A673 (cell line): ENCODE measurements around the gene MDFI. TPM values are rescaled to one million over a fixed set of nuclear protein-coding genes. Genes with fewer than 3 reads are reported as not detected.

Experiments
- BruUV-seq: library from RNA; stranded (reverse); fragments of 400-500 nt; replicated peaks from 2 replicates; lab custom pipeline; 2021; lab: Mats Ljungman, UMichigan
- CTCF ChIA-PET: fragments of 300-600 bp; sonication (Branson Sonifier 250); formaldehyde crosslinking; loops from one replicate; lab custom pipeline; 2022; ENCODE audit warnings: antibody characterized with exemption; lab: Charles Lee
- POLR2A ChIA-PET: fragments of 300-600 bp; sonication (Branson Sonifier 250); formaldehyde crosslinking; loops from one replicate; lab custom pipeline; 2022; ENCODE audit warnings: antibody characterized with exemption; ENCODE audit not compliant: low non-redundant PET; lab: Charles Lee
- DNase-seq: peaks from one replicate; pipeline ENCODE4 v3.0.0-alpha.2; 2015; ENCODE audit warnings: low spot score
- H3K27ac ChIP-seq: fragments of 200-600 bp; sonication (generic); 2 replicates; pipeline ENCODE4 v1.5.1; 2016; ENCODE audit warnings: mixed run types, low read depth, mild to moderate bottlenecking, mixed read lengths, antibody characterized with exemption, low read length; ENCODE audit not compliant: poor library complexity, severe bottlenecking
- H3K27me3 ChIP-seq: fragments of 200-600 bp; sonication (generic); replicated peaks from 2 replicates; pipeline ENCODE4 v1.6.1; 2017; ENCODE audit warnings: mixed run types, low read depth, mild to moderate bottlenecking, mixed read lengths, antibody characterized with exemption, low read length; ENCODE audit not compliant: insufficient read depth, poor library complexity
- H3K36me3 ChIP-seq: fragments of 200-600 bp; sonication (generic); 2 replicates; pipeline ENCODE4 v1.6.1; 2016; ENCODE audit warnings: mixed run types, mild to moderate bottlenecking, mixed read lengths, antibody characterized with exemption, low read length; ENCODE audit not compliant: insufficient read depth, poor library complexity, severe bottlenecking
- H3K4me1 ChIP-seq: fragments of 200-600 bp; sonication (generic); 2 replicates; pipeline ENCODE4 v1.6.1; 2017; ENCODE audit warnings: mixed run types, mild to moderate bottlenecking, mixed read lengths, antibody characterized with exemption, low read length; ENCODE audit not compliant: insufficient read depth, poor library complexity, severe bottlenecking
- H3K4me3 ChIP-seq: fragments of 200-600 bp; sonication (generic); 2 replicates; pipeline ENCODE4 v1.5.1; 2016; ENCODE audit warnings: low read depth, mixed run types, mild to moderate bottlenecking, mixed read lengths, low read length; ENCODE audit not compliant: poor library complexity, severe bottlenecking
- H3K9me3 ChIP-seq: fragments of 200-600 bp; sonication (generic); 2 replicates; pipeline ENCODE4 v1.6.1; 2016; ENCODE audit warnings: mixed run types, low read depth, mild to moderate bottlenecking, mixed read lengths, antibody characterized with exemption, low read length; ENCODE audit not compliant: poor library complexity, severe bottlenecking
- EZH2 ChIP-seq: fragments of 200-600 bp; sonication (generic); IDR thresholded peaks from 2 replicates; pipeline ENCODE4 v1.6.1; 2017; ENCODE audit warnings: borderline replicate concordance, low read depth, mild to moderate bottlenecking, mixed read lengths, antibody characterized with exemption, low read length; ENCODE audit not compliant: poor library complexity, severe bottlenecking
- intact Hi-C: fragments of 100-400 bp; cut with micrococcal nuclease; formaldehyde crosslinking; loops from one replicate; pipeline ENCODE4 v1.10.0; 2022; ENCODE audit not compliant: unreplicated experiment
- total RNA-seq: library from RNA; stranded (reverse); gene quantifications from 2 replicates; pipeline ENCODE4 v1.2.3, GENCODE V29; 2021
- TF ChIP-seq, protein P1 (sequence below): fragments of 300-800, 200-600 bp; sonication (generic); conservative IDR thresholded peaks from 2 replicates; pipeline ENCODE4 v1.5.1; 2017; ENCODE audit warnings: low read depth, mild to moderate bottlenecking, antibody characterized with exemption, low read length, moderate library complexity, mixed read lengths

The MDFI gene
- total RNA-seq, 1 experiment from 2014 or later = 342 TPM

DNA sequence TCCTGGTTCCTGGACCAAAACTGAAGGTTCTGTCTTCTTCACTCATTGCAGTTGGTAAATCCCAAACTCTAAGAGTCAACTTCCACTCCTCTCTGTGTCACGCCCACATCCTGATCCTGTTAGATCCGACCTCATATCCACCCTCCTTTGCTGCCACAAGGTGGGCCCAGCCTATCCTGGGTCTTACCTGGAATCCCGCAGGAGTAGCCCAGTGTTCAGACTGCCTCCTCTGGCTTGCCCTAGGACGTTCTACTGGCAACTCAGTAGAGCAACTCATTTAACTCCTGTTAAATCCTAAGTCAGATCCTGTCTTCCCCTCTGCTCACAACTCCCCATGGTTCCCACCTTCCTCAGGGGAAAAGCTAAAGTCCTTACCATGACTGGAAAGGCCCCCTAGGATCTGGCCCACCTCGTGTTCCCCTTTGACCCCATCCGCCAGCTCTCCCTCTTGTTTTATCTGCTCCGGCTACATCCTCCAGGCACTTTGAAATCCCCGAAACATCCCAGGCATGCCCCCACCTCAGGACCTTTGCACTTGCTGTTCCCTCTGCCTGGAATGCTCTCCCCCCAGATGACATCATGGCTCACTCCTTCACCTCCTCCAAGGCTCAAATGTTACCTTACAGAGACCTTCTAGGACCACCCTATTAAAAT, 53.3 kb downstream of the MDFI start:
- no peaks in the 10 kb centered on the region for H3K27me3 ChIP-seq
- ChIA-PET CTCF (no interaction called here), POLR2A (no interaction called here)
- intact Hi-C loops = no loop called here
- DNase-seq = no peak
- no peak overlapping the region for H3K27ac ChIP-seq
- no TSS peak for BruUV-seq
- H3K9me3 ChIP-seq = no peaks in the 10 kb centered on the region
- H3K4me1 ChIP-seq = peaks cover under 1% of the 10 kb centered on the region
- no peaks in the 10 kb centered on the region for H3K36me3 ChIP-seq
- H3K4me3 ChIP-seq = no peak overlapping the region
- TF ChIP-seq, protein P1, sequence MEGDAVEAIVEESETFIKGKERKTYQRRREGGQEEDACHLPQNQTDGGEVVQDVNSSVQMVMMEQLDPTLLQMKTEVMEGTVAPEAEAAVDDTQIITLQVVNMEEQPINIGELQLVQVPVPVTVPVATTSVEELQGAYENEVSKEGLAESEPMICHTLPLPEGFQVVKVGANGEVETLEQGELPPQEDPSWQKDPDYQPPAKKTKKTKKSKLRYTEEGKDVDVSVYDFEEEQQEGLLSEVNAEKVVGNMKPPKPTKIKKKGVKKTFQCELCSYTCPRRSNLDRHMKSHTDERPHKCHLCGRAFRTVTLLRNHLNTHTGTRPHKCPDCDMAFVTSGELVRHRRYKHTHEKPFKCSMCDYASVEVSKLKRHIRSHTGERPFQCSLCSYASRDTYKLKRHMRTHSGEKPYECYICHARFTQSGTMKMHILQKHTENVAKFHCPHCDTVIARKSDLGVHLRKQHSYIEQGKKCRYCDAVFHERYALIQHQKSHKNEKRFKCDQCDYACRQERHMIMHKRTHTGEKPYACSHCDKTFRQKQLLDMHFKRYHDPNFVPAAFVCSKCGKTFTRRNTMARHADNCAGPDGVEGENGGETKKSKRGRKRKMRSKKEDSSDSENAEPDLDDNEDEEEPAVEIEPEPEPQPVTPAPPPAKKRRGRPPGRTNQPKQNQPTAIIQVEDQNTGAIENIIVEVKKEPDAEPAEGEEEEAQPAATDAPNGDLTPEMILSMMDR = no peak
- TF ChIP-seq EZH2 = no peak

DNA sequence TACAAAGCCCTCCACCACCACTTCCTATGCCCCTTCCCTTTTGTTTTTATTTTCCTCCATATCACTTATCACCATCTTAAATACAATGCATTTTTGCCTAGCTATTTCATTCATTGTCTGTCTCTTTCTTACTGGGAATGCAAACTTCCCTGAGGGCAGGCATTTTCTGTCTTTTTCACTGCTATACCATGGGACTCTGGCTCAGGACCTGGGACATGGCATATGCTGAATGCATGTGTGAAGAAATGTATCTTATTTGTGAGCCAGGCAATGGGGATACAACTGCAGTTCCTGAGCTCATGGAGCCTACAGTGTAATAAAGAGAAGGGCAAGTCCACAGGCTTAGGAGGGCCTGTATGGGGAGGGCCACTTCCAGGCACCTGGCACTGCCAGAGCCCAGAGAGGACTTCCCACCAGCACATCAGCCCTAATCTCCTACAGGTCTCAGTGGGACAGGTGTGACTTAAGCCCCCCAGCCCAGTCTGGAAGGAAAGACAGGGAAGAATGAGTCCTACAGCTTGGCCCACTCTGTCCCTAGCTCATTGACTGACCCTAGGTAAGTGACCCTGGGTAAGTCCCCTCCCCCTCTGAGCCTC, 53.9 kb downstream of the MDFI start:
- Histone ChIP-seq H3K27me3 (no peaks in the 10 kb centered on the region), H3K9me3 (no peaks in the 10 kb centered on the region), H3K27ac (no peak overlapping the region), H3K4me3 (no peak overlapping the region), H3K36me3 (no peaks in the 10 kb centered on the region), H3K4me1 (peaks cover 7% of the 10 kb centered on the region)
- intact Hi-C loops = no loop called here
- DNase-seq = no peak
- no peak for TF ChIP-seq EZH2
- TF ChIP-seq, protein P1 = no peak
- BruUV-seq = no TSS peak
- CTCF ChIA-PET = no interaction called here
- POLR2A ChIA-PET = no interaction called here

DNA sequence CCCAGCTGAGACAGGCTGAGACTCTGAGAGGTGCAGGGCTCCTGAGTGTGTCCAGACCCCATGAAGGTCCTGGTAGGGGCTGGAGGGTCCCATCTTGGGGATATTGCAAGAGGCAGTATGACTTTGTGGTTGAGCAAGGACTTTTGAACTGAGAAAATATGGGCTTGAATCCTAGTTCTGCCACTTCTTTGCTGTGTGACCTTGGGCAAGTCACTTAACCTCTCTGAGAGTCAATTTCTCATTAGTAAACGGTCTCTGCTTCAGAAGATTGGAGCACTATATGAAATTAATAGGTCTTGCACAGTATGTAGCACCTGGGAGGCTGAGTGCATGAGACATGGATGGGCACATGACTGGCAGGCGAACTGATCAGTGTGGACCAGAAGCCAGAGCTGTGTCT, 54.5 kb downstream of the MDFI start:
- no peak overlapping the region for H3K27ac ChIP-seq
- intact Hi-C loops = no loop called here
- H3K27me3 ChIP-seq = no peaks in the 10 kb centered on the region
- no peaks in the 10 kb centered on the region for H3K36me3 ChIP-seq
- ChIA-PET CTCF (no interaction called here), POLR2A (no interaction called here)
- no peak for DNase-seq
- peaks cover 13% of the 10 kb centered on the region for H3K4me1 ChIP-seq
- no peak for TF ChIP-seq EZH2
- TF ChIP-seq, protein P1 = no peak
- no TSS peak for BruUV-seq
- H3K4me3 ChIP-seq = no peak overlapping the region
- H3K9me3 ChIP-seq = no peaks in the 10 kb centered on the region
